Ovary (tissue), 3 donors: ENCODE data around the gene SLC6A9.

ENCODE experiments used
- CTCF ChIP-seq, 3 donors: fragments of 450-650 bp in 2 of 3; fragments of 200-600 bp in 1 of 3; IDR thresholded peaks; one replicate each; pipeline versions ENCODE4 v1.5.1 to v1.8.0; 2016 to 2022; ENCODE audit warnings: antibody characterized with exemption in 3 of 3, mild to moderate bottlenecking in 1 of 3
- EP300 ChIP-seq: sonication (generic); formaldehyde crosslinking; IDR thresholded peaks from one replicate; pipeline ENCODE4 v1.6.1; 2017; ENCODE audit warnings: antibody characterized with exemption
- POLR2A ChIP-seq: fragments of 450-650 bp; IDR thresholded peaks from one replicate; pipeline ENCODE4 v1.6.1; 2017; ENCODE audit warnings: antibody characterized with exemption, mild to moderate bottlenecking, moderate library complexity
- donor health status: DM: no; HTN: no; CAD: no.

GRCh38 chr1:43954036-43954435 is 77.2 kb downstream of the SLC6A9 start:
- TF ChIP-seq CTCF (IDR thresholded peaks at IDR 0.05), result no peak
- TF ChIP-seq POLR2A, result no peak
- no peak for TF ChIP-seq EP300
